H9 (cell line): ENCODE measurements around the gene HECW1. TPM values are rescaled to one million over a fixed set of nuclear protein-coding genes. Genes with fewer than 3 reads are reported as not detected.

Experiments
- DNase-seq: peaks from one replicate; pipeline ENCODE4 v3.0.0-alpha.2; 2017
- H2AFZ ChIP-seq: one replicate; pipeline ENCODE4 v1.6.1; 2013; ENCODE audit warnings: mild to moderate bottlenecking, low read length, control low read depth, moderate library complexity
- H2AK5ac ChIP-seq: 2 replicates; pipeline ENCODE4 v1.6.1; 2013; ENCODE audit warnings: low read length, control low read depth, mixed read lengths; ENCODE audit not compliant: insufficient read length
- H2BK120ac ChIP-seq: one replicate; pipeline ENCODE4 v1.6.1; 2013; ENCODE audit warnings: low read depth, mild to moderate bottlenecking, low read length, control low read depth, inconsistent platforms; ENCODE audit not compliant: poor library complexity, severe bottlenecking
- H2BK12ac ChIP-seq: 2 replicates; pipeline ENCODE4 v1.6.1; 2013; ENCODE audit warnings: low read length, control low read depth, mixed read lengths, low read depth; ENCODE audit not compliant: insufficient read length
- H2BK15ac ChIP-seq: 2 replicates; pipeline ENCODE4 v1.6.1; 2013; ENCODE audit warnings: low read depth, low read length, control low read depth
- H2BK20ac ChIP-seq: one replicate; pipeline ENCODE4 v1.6.1; 2013; ENCODE audit warnings: low read depth, mild to moderate bottlenecking, low read length, control low read depth, inconsistent platforms; ENCODE audit not compliant: poor library complexity, severe bottlenecking
- H2BK5ac ChIP-seq: 2 replicates; pipeline ENCODE4 v1.6.1; 2013; ENCODE audit warnings: low read length, control low read depth, mixed read lengths; ENCODE audit not compliant: insufficient read length
- H3K14ac ChIP-seq: 2 replicates; pipeline ENCODE4 v1.6.1; 2013; ENCODE audit warnings: low read length, control low read depth; ENCODE audit not compliant: insufficient read depth
- H3K18ac ChIP-seq: 2 replicates; pipeline ENCODE4 v1.6.1; 2013; ENCODE audit warnings: low read depth, mild to moderate bottlenecking, mixed read lengths, low read length, control low read depth; ENCODE audit not compliant: insufficient read length
- H3K23ac ChIP-seq: 2 replicates; pipeline ENCODE4 v1.6.1; 2013; ENCODE audit warnings: low read length, control low read depth, mixed read lengths, low read depth; ENCODE audit not compliant: insufficient read length
- H3K23me2 ChIP-seq: 2 replicates; pipeline ENCODE4 v1.6.1; 2013; ENCODE audit warnings: low read depth, mild to moderate bottlenecking, mixed read lengths, low read length, control low read depth; ENCODE audit not compliant: insufficient read length, poor library complexity, severe bottlenecking
- H3K27ac ChIP-seq: 2 replicates; pipeline ENCODE4 v1.5.1; 2013; ENCODE audit warnings: low read length, control low read depth, mixed read lengths, low read depth; ENCODE audit not compliant: insufficient read length
- H3K27me3 ChIP-seq: 2 replicates; pipeline ENCODE4 v1.6.1; 2013; ENCODE audit warnings: low read length, control low read depth, inconsistent platforms; ENCODE audit not compliant: insufficient read depth
- H3K4ac ChIP-seq: 2 replicates; pipeline ENCODE4 v1.6.1; 2013; ENCODE audit warnings: low read depth, mild to moderate bottlenecking, control low read depth, inconsistent platforms, low read length, moderate library complexity
- H3K4me1 ChIP-seq: 2 replicates; pipeline ENCODE4 v1.6.1; 2013; ENCODE audit warnings: low read length, control low read depth, inconsistent platforms; ENCODE audit not compliant: insufficient read depth
- H3K4me2 ChIP-seq: 2 replicates; pipeline ENCODE4 v1.6.1; 2013; ENCODE audit warnings: low read length, control low read depth, mixed read lengths; ENCODE audit not compliant: insufficient read length, insufficient read depth
- H3K56ac ChIP-seq: 2 replicates; pipeline ENCODE4 v1.6.1; 2013; ENCODE audit warnings: low read depth, mild to moderate bottlenecking, mixed read lengths, low read length, control low read depth; ENCODE audit not compliant: insufficient read length
- H3K79me1 ChIP-seq: 2 replicates; pipeline ENCODE4 v1.6.1; 2013; ENCODE audit warnings: low read depth, mild to moderate bottlenecking, moderate library complexity, low read length, control low read depth, inconsistent platforms; ENCODE audit not compliant: insufficient read depth, poor library complexity, severe bottlenecking
- H3K79me2 ChIP-seq: 2 replicates; pipeline ENCODE4 v1.6.1; 2013; ENCODE audit warnings: low read length, control low read depth, inconsistent platforms; ENCODE audit not compliant: insufficient read depth
- H3K9ac ChIP-seq: 2 replicates; pipeline ENCODE4 v1.6.1; 2013; ENCODE audit warnings: low read length, control low read depth, mixed read lengths; ENCODE audit not compliant: insufficient read length; ENCODE audit errors: extremely low read depth
- H3K9me3 ChIP-seq: one replicate; pipeline ENCODE4 v1.6.1; 2013; ENCODE audit warnings: low read depth, low read length, inconsistent platforms; ENCODE audit not compliant: control insufficient read depth
- H3T11ph ChIP-seq: one replicate; pipeline ENCODE4 v1.6.1; 2013; ENCODE audit warnings: mild to moderate bottlenecking, low read length, control low read depth, inconsistent platforms
- H4K20me1 ChIP-seq: one replicate; pipeline ENCODE4 v1.6.1; 2013; ENCODE audit not compliant: control insufficient read depth, insufficient read length, insufficient read depth
- H4K5ac ChIP-seq: 2 replicates; pipeline ENCODE4 v1.6.1; 2013; ENCODE audit warnings: low read depth, mild to moderate bottlenecking, mixed read lengths, low read length, control low read depth; ENCODE audit not compliant: insufficient read length
- H4K8ac ChIP-seq: replicated peaks from 2 replicates; pipeline ENCODE4 v1.6.1; 2013; ENCODE audit warnings: low read length, control low read depth, mixed read lengths, low read depth; ENCODE audit not compliant: insufficient read length
- H4K91ac ChIP-seq: 2 replicates; pipeline ENCODE4 v1.6.1; 2013; ENCODE audit warnings: low read depth, mild to moderate bottlenecking, moderate library complexity, mixed read lengths, low read length, control low read depth; ENCODE audit not compliant: insufficient read length
- H3K27ac Mint-ChIP-seq, 3 experiments: 2 replicates in 2 of 3; 3 replicates in 1 of 3; pipeline ENCODE4 v1.8.0; 2020 to 2021; ENCODE audit warnings: mixed read lengths in 3 of 3, mild to moderate bottlenecking in 1 of 3, moderate library complexity in 1 of 3
- H3K27me3 Mint-ChIP-seq: 2 replicates; pipeline ENCODE4 v1.8.0; 2021; ENCODE audit warnings: low read depth, mild to moderate bottlenecking, moderate library complexity, mixed read lengths
- H3K36me3 Mint-ChIP-seq, 3 experiments: 2 replicates in 2 of 3; 3 replicates in 1 of 3; pipeline ENCODE4 v1.8.0; 2020 to 2021; ENCODE audit warnings: low read depth in 3 of 3, mixed read lengths in 3 of 3; ENCODE audit not compliant: insufficient read depth in 1 of 3
- H3K4me1 Mint-ChIP-seq, 2 experiments: 2 replicates each; pipeline ENCODE4 v1.8.0; 2020; ENCODE audit warnings: mixed read lengths in 2 of 2
- H3K4me3 Mint-ChIP-seq, 2 experiments: 2 replicates in 1 of 2; 3 replicates in 1 of 2; pipeline ENCODE4 v1.8.0; 2020 to 2021; ENCODE audit warnings: mild to moderate bottlenecking in 2 of 2, mixed read lengths in 2 of 2, moderate library complexity in 1 of 2
- H3K9me3 Mint-ChIP-seq, 2 experiments: 2 replicates in 1 of 2; 3 replicates in 1 of 2; pipeline ENCODE4 v1.8.0; 2020; ENCODE audit warnings: mild to moderate bottlenecking in 2 of 2, mixed read lengths in 2 of 2, moderate library complexity in 1 of 2
- CTCF ChIP-seq: fragments of 200-600 bp; sonication (generic); conservative IDR thresholded peaks from 3 replicates; pipeline ENCODE4 v1.8.0; 2021; ENCODE audit warnings: antibody characterized with exemption, mild to moderate bottlenecking
- total RNA-seq: library from RNA; stranded (reverse); gene quantifications from 2 replicates; pipeline ENCODE4 v1.2.1, GENCODE V29; 2021

Gene HECW1
- total RNA-seq, 1 experiment from 2014 or later: 5.0 TPM

- Histone ChIP-seq H3T11ph (no peak overlapping the region), H4K20me1 (no peaks in the 10 kb centered on the region), H3K4me2 (no peak overlapping the region), H3K79me2 (no peaks in the 10 kb centered on the region), H2BK20ac (no peak overlapping the region), H3K4ac (no peak overlapping the region), H2AFZ (no peak overlapping the region), H3K9me3 (no peaks in the 10 kb centered on the region), H2AK5ac (no peak overlapping the region), H3K23ac (no peak overlapping the region), H3K79me1 (no peaks in the 10 kb centered on the region), H4K8ac (no peak overlapping the region), H3K23me2 (no peaks in the 10 kb centered on the region), H2BK12ac (no peak overlapping the region), H3K4me1 (no peaks in the 10 kb centered on the region), H2BK15ac (no peak overlapping the region), H3K27ac (no peak overlapping the region), H4K5ac (no peak overlapping the region), H3K56ac (no peak overlapping the region), H4K91ac (no peak overlapping the region), H3K9ac (no peak overlapping the region), H2BK5ac (no peak overlapping the region), H3K18ac (no peak overlapping the region), H3K27me3 (no peaks in the 10 kb centered on the region), H3K14ac (no peak overlapping the region; the same call in 1 of the 2 replicates), H2BK120ac (no peak overlapping the region)
- Mint-ChIP-seq H3K4me1 (peaks cover 0 to 13% of the 10 kb centered on the region in 2 experiments; a peak in 2 of 4 replicates), H3K9me3 (0 out of 5 replicates have a peak, but pooled peaks cover 0 to 2% of the 10 kb centered on the region in 2 experiments), H3K36me3 (peaks cover 4 to 5% (median 4%) of the 10 kb centered on the region in 3 experiments; a peak in 5 of 7 replicates), H3K4me3 (no peak overlapping the region), H3K27me3 (no peaks in the 10 kb centered on the region), H3K27ac (peak overlapping the region in 2 of 3 experiments; percentile 20 to 87; a peak in 2 of 7 replicates)
- no peak for TF ChIP-seq CTCF
- DNase-seq: no peak
Measured at GRCh38 chr7:43148161-43148731, 35.8 kb downstream of the HECW1 start.
